H9 (cell line): ENCODE measurements around the gene TSPEAR. TPM values are rescaled to one million over a fixed set of nuclear protein-coding genes. Genes with fewer than 3 reads are reported as not detected.
A peak's percentile ranks its signal among the peaks of the same experiment; 100 is the strongest.

ENCODE experiments used
- DNase-seq: peaks from one replicate; pipeline ENCODE4 v3.0.0-alpha.2; 2017
- H2AFZ ChIP-seq: one replicate; pipeline ENCODE4 v1.6.1; 2013; ENCODE audit warnings: mild to moderate bottlenecking, low read length, control low read depth, moderate library complexity
- H2AK5ac ChIP-seq: 2 replicates; pipeline ENCODE4 v1.6.1; 2013; ENCODE audit warnings: low read length, control low read depth, mixed read lengths; ENCODE audit not compliant: insufficient read length
- H2BK120ac ChIP-seq: one replicate; pipeline ENCODE4 v1.6.1; 2013; ENCODE audit warnings: low read depth, mild to moderate bottlenecking, low read length, control low read depth, inconsistent platforms; ENCODE audit not compliant: poor library complexity, severe bottlenecking
- H2BK12ac ChIP-seq: 2 replicates; pipeline ENCODE4 v1.6.1; 2013; ENCODE audit warnings: low read length, control low read depth, mixed read lengths, low read depth; ENCODE audit not compliant: insufficient read length
- H2BK15ac ChIP-seq: 2 replicates; pipeline ENCODE4 v1.6.1; 2013; ENCODE audit warnings: low read depth, low read length, control low read depth
- H2BK20ac ChIP-seq: one replicate; pipeline ENCODE4 v1.6.1; 2013; ENCODE audit warnings: low read depth, mild to moderate bottlenecking, low read length, control low read depth, inconsistent platforms; ENCODE audit not compliant: poor library complexity, severe bottlenecking
- H2BK5ac ChIP-seq: 2 replicates; pipeline ENCODE4 v1.6.1; 2013; ENCODE audit warnings: low read length, control low read depth, mixed read lengths; ENCODE audit not compliant: insufficient read length
- H3K14ac ChIP-seq: 2 replicates; pipeline ENCODE4 v1.6.1; 2013; ENCODE audit warnings: low read length, control low read depth; ENCODE audit not compliant: insufficient read depth
- H3K18ac ChIP-seq: 2 replicates; pipeline ENCODE4 v1.6.1; 2013; ENCODE audit warnings: low read depth, mild to moderate bottlenecking, mixed read lengths, low read length, control low read depth; ENCODE audit not compliant: insufficient read length
- H3K23ac ChIP-seq: 2 replicates; pipeline ENCODE4 v1.6.1; 2013; ENCODE audit warnings: low read length, control low read depth, mixed read lengths, low read depth; ENCODE audit not compliant: insufficient read length
- H3K23me2 ChIP-seq: 2 replicates; pipeline ENCODE4 v1.6.1; 2013; ENCODE audit warnings: low read depth, mild to moderate bottlenecking, mixed read lengths, low read length, control low read depth; ENCODE audit not compliant: insufficient read length, poor library complexity, severe bottlenecking
- H3K27ac ChIP-seq: 2 replicates; pipeline ENCODE4 v1.5.1; 2013; ENCODE audit warnings: low read length, control low read depth, mixed read lengths, low read depth; ENCODE audit not compliant: insufficient read length
- H3K27me3 ChIP-seq: 2 replicates; pipeline ENCODE4 v1.6.1; 2013; ENCODE audit warnings: low read length, control low read depth, inconsistent platforms; ENCODE audit not compliant: insufficient read depth
- H3K4ac ChIP-seq: 2 replicates; pipeline ENCODE4 v1.6.1; 2013; ENCODE audit warnings: low read depth, mild to moderate bottlenecking, control low read depth, inconsistent platforms, low read length, moderate library complexity
- H3K4me1 ChIP-seq: 2 replicates; pipeline ENCODE4 v1.6.1; 2013; ENCODE audit warnings: low read length, control low read depth, inconsistent platforms; ENCODE audit not compliant: insufficient read depth
- H3K4me2 ChIP-seq: 2 replicates; pipeline ENCODE4 v1.6.1; 2013; ENCODE audit warnings: low read length, control low read depth, mixed read lengths; ENCODE audit not compliant: insufficient read length, insufficient read depth
- H3K56ac ChIP-seq: 2 replicates; pipeline ENCODE4 v1.6.1; 2013; ENCODE audit warnings: low read depth, mild to moderate bottlenecking, mixed read lengths, low read length, control low read depth; ENCODE audit not compliant: insufficient read length
- H3K79me1 ChIP-seq: 2 replicates; pipeline ENCODE4 v1.6.1; 2013; ENCODE audit warnings: low read depth, mild to moderate bottlenecking, moderate library complexity, low read length, control low read depth, inconsistent platforms; ENCODE audit not compliant: insufficient read depth, poor library complexity, severe bottlenecking
- H3K79me2 ChIP-seq: 2 replicates; pipeline ENCODE4 v1.6.1; 2013; ENCODE audit warnings: low read length, control low read depth, inconsistent platforms; ENCODE audit not compliant: insufficient read depth
- H3K9ac ChIP-seq: 2 replicates; pipeline ENCODE4 v1.6.1; 2013; ENCODE audit warnings: low read length, control low read depth, mixed read lengths; ENCODE audit not compliant: insufficient read length; ENCODE audit errors: extremely low read depth
- H3K9me3 ChIP-seq: one replicate; pipeline ENCODE4 v1.6.1; 2013; ENCODE audit warnings: low read depth, low read length, inconsistent platforms; ENCODE audit not compliant: control insufficient read depth
- H3T11ph ChIP-seq: one replicate; pipeline ENCODE4 v1.6.1; 2013; ENCODE audit warnings: mild to moderate bottlenecking, low read length, control low read depth, inconsistent platforms
- H4K20me1 ChIP-seq: one replicate; pipeline ENCODE4 v1.6.1; 2013; ENCODE audit not compliant: control insufficient read depth, insufficient read length, insufficient read depth
- H4K5ac ChIP-seq: 2 replicates; pipeline ENCODE4 v1.6.1; 2013; ENCODE audit warnings: low read depth, mild to moderate bottlenecking, mixed read lengths, low read length, control low read depth; ENCODE audit not compliant: insufficient read length
- H4K8ac ChIP-seq: replicated peaks from 2 replicates; pipeline ENCODE4 v1.6.1; 2013; ENCODE audit warnings: low read length, control low read depth, mixed read lengths, low read depth; ENCODE audit not compliant: insufficient read length
- H4K91ac ChIP-seq: 2 replicates; pipeline ENCODE4 v1.6.1; 2013; ENCODE audit warnings: low read depth, mild to moderate bottlenecking, moderate library complexity, mixed read lengths, low read length, control low read depth; ENCODE audit not compliant: insufficient read length
- H3K27ac Mint-ChIP-seq, 3 experiments: 2 replicates in 2 of 3; 3 replicates in 1 of 3; pipeline ENCODE4 v1.8.0; 2020 to 2021; ENCODE audit warnings: mixed read lengths in 3 of 3, mild to moderate bottlenecking in 1 of 3, moderate library complexity in 1 of 3
- H3K27me3 Mint-ChIP-seq: 2 replicates; pipeline ENCODE4 v1.8.0; 2021; ENCODE audit warnings: low read depth, mild to moderate bottlenecking, moderate library complexity, mixed read lengths
- H3K36me3 Mint-ChIP-seq, 3 experiments: 2 replicates in 2 of 3; 3 replicates in 1 of 3; pipeline ENCODE4 v1.8.0; 2020 to 2021; ENCODE audit warnings: low read depth in 3 of 3, mixed read lengths in 3 of 3; ENCODE audit not compliant: insufficient read depth in 1 of 3
- H3K4me1 Mint-ChIP-seq, 2 experiments: 2 replicates each; pipeline ENCODE4 v1.8.0; 2020; ENCODE audit warnings: mixed read lengths in 2 of 2
- H3K4me3 Mint-ChIP-seq, 2 experiments: 2 replicates in 1 of 2; 3 replicates in 1 of 2; pipeline ENCODE4 v1.8.0; 2020 to 2021; ENCODE audit warnings: mild to moderate bottlenecking in 2 of 2, mixed read lengths in 2 of 2, moderate library complexity in 1 of 2
- H3K9me3 Mint-ChIP-seq, 2 experiments: 2 replicates in 1 of 2; 3 replicates in 1 of 2; pipeline ENCODE4 v1.8.0; 2020; ENCODE audit warnings: mild to moderate bottlenecking in 2 of 2, mixed read lengths in 2 of 2, moderate library complexity in 1 of 2
- WGBS: extraction: QIAGEN DNeasy Blood & Tissue Kit; methylation state at CpG from one replicate; pipeline ENCODE4 v1.1.7; 2013; ENCODE audit warnings: missing lambda C conversion rate, low lambda C conversion rate, mixed read lengths; ENCODE audit not compliant: insufficient read length; ENCODE audit errors: extremely low coverage; 5-methylcytosine and 5-hydroxymethylcytosine counted together
- total RNA-seq: library from RNA; stranded (reverse); gene quantifications from 2 replicates; pipeline ENCODE4 v1.2.1, GENCODE V29; 2021
- TF ChIP-seq, protein P1 (sequence below): fragments of 200-600 bp; sonication (generic); conservative IDR thresholded peaks from 3 replicates; pipeline ENCODE4 v1.8.0; 2021; ENCODE audit warnings: antibody characterized with exemption, mild to moderate bottlenecking

TSPEAR gene
- total RNA-seq, 1 experiment from 2014 or later = 1.3 TPM

DNA sequence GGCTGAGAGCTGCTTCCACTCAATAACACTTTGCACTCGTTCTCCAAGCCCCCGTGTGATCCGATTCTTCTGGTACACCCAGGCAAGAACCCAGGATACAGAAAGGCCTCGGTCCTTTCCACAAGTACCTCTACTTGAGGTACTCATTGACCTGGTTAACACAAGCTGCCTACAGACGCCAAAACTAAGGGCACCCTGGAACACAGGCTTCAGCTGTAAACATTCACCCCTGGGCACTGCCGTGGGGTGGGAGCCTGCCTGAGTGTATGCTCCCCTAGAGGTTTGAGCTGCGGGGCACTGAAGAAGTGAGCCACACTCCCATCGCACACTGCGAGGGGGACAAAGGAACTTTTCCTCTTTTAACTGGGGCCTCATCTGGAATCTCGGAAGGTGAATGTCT is 225.6 kb downstream of the TSPEAR start:
- Histone ChIP-seq H4K91ac (no peak overlapping the region), H3T11ph (no peak overlapping the region), H3K4ac (no peak overlapping the region), H2BK5ac (no peak overlapping the region), H2BK15ac (no peak overlapping the region), H2AFZ (no peak overlapping the region), H3K4me1 (no peaks in the 10 kb centered on the region; the same call in 1 of the 2 replicates), H2BK20ac (no peak overlapping the region), H3K23me2 (peaks cover 3% of the 10 kb centered on the region), H2BK120ac (no peak overlapping the region), H2AK5ac (no peak overlapping the region), H4K8ac (no peak overlapping the region), H3K9me3 (no peaks in the 10 kb centered on the region), H3K9ac (peak overlapping the region; percentile 23), H3K79me1 (peaks cover 3% of the 10 kb centered on the region), H3K56ac (no peak overlapping the region), H3K79me2 (peaks cover 7% of the 10 kb centered on the region; the same call in 1 of the 2 replicates), H2BK12ac (no peak overlapping the region), H3K4me2 (peak overlapping the region; percentile 86), H3K18ac (no peak overlapping the region), H3K14ac (no peak overlapping the region), H3K27me3 (no peaks in the 10 kb centered on the region), H3K23ac (no peak overlapping the region), H3K27ac (no peak overlapping the region), H4K20me1 (no peaks in the 10 kb centered on the region), H4K5ac (no peak overlapping the region)
- no peak for DNase-seq
- no CpG with 5 or more reads among the region's 10 CpGs for WGBS
- peaks cover 7 to 13% (median 13%) of the 10 kb centered on the region in 3 experiments for H3K36me3 Mint-ChIP-seq
- H3K9me3 Mint-ChIP-seq = peaks cover 7% of the 10 kb centered on the region in 2 experiments; a peak in 3 of 5 replicates
- H3K4me3 Mint-ChIP-seq = peak overlapping the region; percentile 84 to 88
- H3K27me3 Mint-ChIP-seq = no peaks in the 10 kb centered on the region
- peaks cover 18 to 31% of the 10 kb centered on the region in 2 experiments for H3K4me1 Mint-ChIP-seq
- peak overlapping the region in 1 of 3 experiments; percentile 85; a peak in 1 of 7 replicates for H3K27ac Mint-ChIP-seq
- TF ChIP-seq, protein P1, sequence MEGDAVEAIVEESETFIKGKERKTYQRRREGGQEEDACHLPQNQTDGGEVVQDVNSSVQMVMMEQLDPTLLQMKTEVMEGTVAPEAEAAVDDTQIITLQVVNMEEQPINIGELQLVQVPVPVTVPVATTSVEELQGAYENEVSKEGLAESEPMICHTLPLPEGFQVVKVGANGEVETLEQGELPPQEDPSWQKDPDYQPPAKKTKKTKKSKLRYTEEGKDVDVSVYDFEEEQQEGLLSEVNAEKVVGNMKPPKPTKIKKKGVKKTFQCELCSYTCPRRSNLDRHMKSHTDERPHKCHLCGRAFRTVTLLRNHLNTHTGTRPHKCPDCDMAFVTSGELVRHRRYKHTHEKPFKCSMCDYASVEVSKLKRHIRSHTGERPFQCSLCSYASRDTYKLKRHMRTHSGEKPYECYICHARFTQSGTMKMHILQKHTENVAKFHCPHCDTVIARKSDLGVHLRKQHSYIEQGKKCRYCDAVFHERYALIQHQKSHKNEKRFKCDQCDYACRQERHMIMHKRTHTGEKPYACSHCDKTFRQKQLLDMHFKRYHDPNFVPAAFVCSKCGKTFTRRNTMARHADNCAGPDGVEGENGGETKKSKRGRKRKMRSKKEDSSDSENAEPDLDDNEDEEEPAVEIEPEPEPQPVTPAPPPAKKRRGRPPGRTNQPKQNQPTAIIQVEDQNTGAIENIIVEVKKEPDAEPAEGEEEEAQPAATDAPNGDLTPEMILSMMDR = no peak
